ENCODE measurements around the gene MGAT5B.

Gene MGAT5B

GRCh38 chr17:76934561-76935320 is 66.5 kb downstream of the MGAT5B start:
- Histone ChIP-seq H4K91ac (ENCODE audit: low read depth, low read length) (no peak overlapping the region), H3K9me3 (ENCODE audit: insufficient read depth, low read depth, low read length) (no peaks in the 10 kb centered on the region), H2AFZ (ENCODE audit: insufficient read depth, low read length, poor library complexity) (no peak overlapping the region), H3K9ac (ENCODE audit: low read length) (no peak overlapping the region), H3K27me3 (ENCODE audit: insufficient read depth, low read length) (no peaks in the 10 kb centered on the region), H3K27ac (ENCODE audit: low read depth, low read length) (no peak overlapping the region), H2AK5ac (ENCODE audit: low read length) (no peak overlapping the region), H2BK5ac (ENCODE audit: low read depth, low read length, poor library complexity) (no peak overlapping the region), H4K8ac (ENCODE audit: low read depth, low read length) (no peak overlapping the region), H3K36me3 (ENCODE audit: control insufficient read depth in 1 of 2, insufficient read depth in 2 of 2, low read length in 2 of 2) (no peaks in the 10 kb centered on the region), H3K23ac (ENCODE audit: low read length) (no peak overlapping the region), H3K18ac (ENCODE audit: low read length) (no peak overlapping the region), H3K4me2 (ENCODE audit: low read length) (no peak overlapping the region), H3K79me1 (ENCODE audit: low read length) (no peaks in the 10 kb centered on the region), H3K14ac (ENCODE audit: low read length) (no peak overlapping the region), H3K4ac (ENCODE audit: low read depth, low read length) (no peak overlapping the region), H3K4me1 (ENCODE audit: control insufficient read depth in 1 of 2, insufficient read depth in 2 of 2, low read length in 2 of 2) (peaks cover 0 to 4% of the 10 kb centered on the region in 2 experiments), H4K12ac (ENCODE audit: low read depth, low read length) (no peak overlapping the region), H3K4me3 (ENCODE audit: low read depth, low read length) (no peak overlapping the region), H2BK120ac (ENCODE audit: insufficient read depth, low read length, poor library complexity) (no peak overlapping the region), H3K79me2 (ENCODE audit: control insufficient read depth, insufficient read depth, low read length, poor library complexity) (no peaks in the 10 kb centered on the region), H2BK12ac (ENCODE audit: low read length) (no peak overlapping the region)
- no CpG with 5 or more reads among the region's 12 CpGs for WGBS (ENCODE audit: extremely low coverage, insufficient coverage, insufficient read length)
- DNase-seq, result peak; percentile 82 to 84

GRCh38 chr17:76935331-76935730 is 67.1 kb downstream of the MGAT5B start:
- Histone ChIP-seq H3K36me3 (ENCODE audit: control insufficient read depth in 1 of 2, insufficient read depth in 2 of 2, low read length in 2 of 2) (no peaks in the 10 kb centered on the region), H3K4me1 (ENCODE audit: control insufficient read depth in 1 of 2, insufficient read depth in 2 of 2, low read length in 2 of 2) (peaks cover 0 to 4% of the 10 kb centered on the region in 2 experiments), H2AFZ (ENCODE audit: insufficient read depth, low read length, poor library complexity) (no peak overlapping the region), H3K14ac (ENCODE audit: low read length) (no peak overlapping the region), H3K27ac (ENCODE audit: low read depth, low read length) (no peak overlapping the region), H3K9me3 (ENCODE audit: insufficient read depth, low read depth, low read length) (no peaks in the 10 kb centered on the region), H3K27me3 (ENCODE audit: insufficient read depth, low read length) (no peaks in the 10 kb centered on the region), H3K23ac (ENCODE audit: low read length) (no peak overlapping the region), H2BK12ac (ENCODE audit: low read length) (no peak overlapping the region), H4K91ac (ENCODE audit: low read depth, low read length) (no peak overlapping the region), H4K12ac (ENCODE audit: low read depth, low read length) (no peak overlapping the region), H3K18ac (ENCODE audit: low read length) (no peak overlapping the region), H2AK5ac (ENCODE audit: low read length) (no peak overlapping the region), H2BK5ac (ENCODE audit: low read depth, low read length, poor library complexity) (no peak overlapping the region), H3K79me2 (ENCODE audit: control insufficient read depth, insufficient read depth, low read length, poor library complexity) (no peaks in the 10 kb centered on the region), H4K8ac (ENCODE audit: low read depth, low read length) (no peak overlapping the region), H3K4ac (ENCODE audit: low read depth, low read length) (no peak overlapping the region), H3K9ac (ENCODE audit: low read length) (no peak overlapping the region), H3K4me3 (ENCODE audit: low read depth, low read length) (no peak overlapping the region), H3K79me1 (ENCODE audit: low read length) (no peaks in the 10 kb centered on the region), H2BK120ac (ENCODE audit: insufficient read depth, low read length, poor library complexity) (no peak overlapping the region), H3K4me2 (ENCODE audit: low read length) (no peak overlapping the region)
- no CpG with 5 or more reads among the region's 3 CpGs for WGBS (ENCODE audit: extremely low coverage, insufficient coverage, insufficient read length)
- no peak for DNase-seq

- Histone ChIP-seq H3K14ac (ENCODE audit: low read length) (no peak overlapping the region), H3K79me2 (ENCODE audit: control insufficient read depth, insufficient read depth, low read length, poor library complexity) (no peaks in the 10 kb centered on the region), H4K91ac (ENCODE audit: low read depth, low read length) (no peak overlapping the region), H4K12ac (ENCODE audit: low read depth, low read length) (no peak overlapping the region), H2BK12ac (ENCODE audit: low read length) (no peak overlapping the region), H4K8ac (ENCODE audit: low read depth, low read length) (no peak overlapping the region), H3K27ac (ENCODE audit: low read depth, low read length) (no peak overlapping the region), H2BK120ac (ENCODE audit: insufficient read depth, low read length, poor library complexity) (no peak overlapping the region), H3K4ac (ENCODE audit: low read depth, low read length) (no peak overlapping the region), H2AK5ac (ENCODE audit: low read length) (no peak overlapping the region), H3K4me3 (ENCODE audit: low read depth, low read length) (peak overlapping the region; percentile 37), H2BK5ac (ENCODE audit: low read depth, low read length, poor library complexity) (no peak overlapping the region), H3K27me3 (ENCODE audit: insufficient read depth, low read length) (no peaks in the 10 kb centered on the region), H3K23ac (ENCODE audit: low read length) (no peak overlapping the region), H3K9ac (ENCODE audit: low read length) (no peak overlapping the region), H3K4me2 (ENCODE audit: low read length) (no peak overlapping the region), H3K36me3 (ENCODE audit: control insufficient read depth in 1 of 2, insufficient read depth in 2 of 2, low read length in 2 of 2) (no peaks in the 10 kb centered on the region), H2AFZ (ENCODE audit: insufficient read depth, low read length, poor library complexity) (no peak overlapping the region), H3K18ac (ENCODE audit: low read length) (no peak overlapping the region), H3K79me1 (ENCODE audit: low read length) (no peaks in the 10 kb centered on the region), H3K9me3 (ENCODE audit: insufficient read depth, low read depth, low read length) (no peaks in the 10 kb centered on the region), H3K4me1 (ENCODE audit: control insufficient read depth in 1 of 2, insufficient read depth in 2 of 2, low read length in 2 of 2) (peaks cover 0 to 4% of the 10 kb centered on the region in 2 experiments)
- DNase-seq, result no peak
- WGBS (ENCODE audit: extremely low coverage, insufficient coverage, insufficient read length), result 100% methylated on average over 2 of the region's 2 CpGs
Observed at GRCh38 chr17:76937238-76937637, 69.0 kb downstream of the MGAT5B start.

GRCh38 chr17:76938009-76938408 is 69.8 kb downstream of the MGAT5B start:
- no peak overlapping the region for H2BK5ac ChIP-seq (ENCODE audit: low read depth, low read length, poor library complexity)
- DNase-seq, result no peak
- no CpG with 5 or more reads among the region's 10 CpGs for WGBS (ENCODE audit: extremely low coverage, insufficient coverage, insufficient read length)
- H2BK120ac ChIP-seq (ENCODE audit: insufficient read depth, low read length, poor library complexity), result no peak overlapping the region
- no peaks in the 10 kb centered on the region for H3K27me3 ChIP-seq (ENCODE audit: insufficient read depth, low read length)
- no peak overlapping the region for H3K4ac ChIP-seq (ENCODE audit: low read depth, low read length)
- no peak overlapping the region for H3K14ac ChIP-seq (ENCODE audit: low read length)
- H3K27ac ChIP-seq (ENCODE audit: low read depth, low read length), result no peak overlapping the region
- no peak overlapping the region for H4K12ac ChIP-seq (ENCODE audit: low read depth, low read length)
- no peak overlapping the region for H4K8ac ChIP-seq (ENCODE audit: low read depth, low read length)
- H3K23ac ChIP-seq (ENCODE audit: low read length), result no peak overlapping the region
- no peak overlapping the region for H3K18ac ChIP-seq (ENCODE audit: low read length)
- no peaks in the 10 kb centered on the region for H3K79me2 ChIP-seq (ENCODE audit: control insufficient read depth, insufficient read depth, low read length, poor library complexity)
- no peak overlapping the region for H3K9ac ChIP-seq (ENCODE audit: low read length)
- no peak overlapping the region for H3K4me3 ChIP-seq (ENCODE audit: low read depth, low read length)
- no peaks in the 10 kb centered on the region for H3K9me3 ChIP-seq (ENCODE audit: insufficient read depth, low read depth, low read length)
- H2BK12ac ChIP-seq (ENCODE audit: low read length), result no peak overlapping the region
- no peak overlapping the region for H4K91ac ChIP-seq (ENCODE audit: low read depth, low read length)
- peaks cover 0 to 4% of the 10 kb centered on the region in 2 experiments for H3K4me1 ChIP-seq (ENCODE audit: control insufficient read depth in 1 of 2, insufficient read depth in 2 of 2, low read length in 2 of 2)
- no peak overlapping the region for H3K4me2 ChIP-seq (ENCODE audit: low read length)
- H2AFZ ChIP-seq (ENCODE audit: insufficient read depth, low read length, poor library complexity), result no peak overlapping the region
- no peak overlapping the region for H2AK5ac ChIP-seq (ENCODE audit: low read length)
- H3K36me3 ChIP-seq (ENCODE audit: control insufficient read depth in 1 of 2, insufficient read depth in 2 of 2, low read length in 2 of 2), result no peaks in the 10 kb centered on the region
- no peaks in the 10 kb centered on the region for H3K79me1 ChIP-seq (ENCODE audit: low read length)
